Endothelial cell of umbilical vein (primary cell): ENCODE measurements around the gene NFATC3. TPM values are rescaled to one million over a fixed set of nuclear protein-coding genes. Genes with fewer than 3 reads are reported as not detected.

Source experiments
- BruUV-seq: library from RNA; stranded (reverse); fragments of 400-500 nt; replicated peaks from 2 replicates; lab custom pipeline; 2021; lab: Mats Ljungman, UMichigan
- CTCF ChIA-PET: fragments of 300-600, 350-600 bp; sonication (Branson Sonifier 250); formaldehyde crosslinking; loops from one replicate; lab custom pipeline; 2021; ENCODE audit warnings: antibody characterized with exemption, inconsistent platforms; lab: Charles Lee
- POLR2A ChIA-PET: fragments of 300-600, 350-600 bp; sonication (Branson Sonifier 250); formaldehyde crosslinking; loops from one replicate; lab custom pipeline; 2021; ENCODE audit warnings: antibody characterized with exemption, inconsistent platforms; lab: Charles Lee
- DNase-seq: peaks from one replicate; pipeline ENCODE4 v3.0.0-alpha.2; 2011; ENCODE audit warnings: low read depth, low spot score
- FAIRE-seq: peaks from 2 replicates; lab custom pipeline; 2011; peaks lifted over from hg19 to GRCh38; lab: Jason Lieb, UNC
- H2AFZ ChIP-seq: 2 replicates; pipeline ENCODE4 v1.6.0; 2012; ENCODE audit warnings: low read depth, low read length, control low read depth, inconsistent platforms
- H3K27ac ChIP-seq: 2 replicates; pipeline ENCODE4 v1.5.1; 2011; ENCODE audit warnings: low read depth, mild to moderate bottlenecking, control low read depth, low read length, moderate library complexity; ENCODE audit not compliant: insufficient read depth
- H3K27me3 ChIP-seq, 2 experiments: 2 replicates each; pipeline versions ENCODE4 v1.6.0 to v1.6.1; 2011; ENCODE audit warnings: low read length in 2 of 2, mixed read lengths in 1 of 2; ENCODE audit not compliant: control insufficient read depth in 2 of 2, insufficient read depth in 2 of 2
- H3K36me3 ChIP-seq, 2 experiments: 2 replicates in 1 of 2; 3 replicates in 1 of 2; pipeline ENCODE4 v1.5.1; 2011; ENCODE audit warnings: low read length in 2 of 2, mild to moderate bottlenecking in 1 of 2, moderate library complexity in 1 of 2; ENCODE audit not compliant: control insufficient read depth in 2 of 2, insufficient read depth in 2 of 2; ENCODE audit errors: extremely low read depth in 1 of 2
- H3K4me1 ChIP-seq: 3 replicates; pipeline ENCODE4 v1.5.1; 2011; ENCODE audit warnings: mild to moderate bottlenecking, low read length; ENCODE audit not compliant: control insufficient read depth, insufficient read depth; ENCODE audit errors: extremely low read depth
- H3K4me2 ChIP-seq: 2 replicates; pipeline ENCODE4 v1.6.1; 2011; ENCODE audit warnings: low read length, control low read depth, mixed read lengths; ENCODE audit not compliant: insufficient read depth
- H3K4me3 ChIP-seq, 3 experiments: fragments of 200-600 bp in 1 of 3; sonication (generic), shearing (Covaris generic) in 1 of 3; replicated peaks in 1 of 3; 2 replicates each; pipeline ENCODE4 v1.5.1; 2011 to 2016; ENCODE audit warnings: control low read depth in 3 of 3, low read length in 3 of 3, mild to moderate bottlenecking in 2 of 3, inconsistent platforms in 1 of 3, low read depth in 1 of 3, moderate library complexity in 1 of 3; ENCODE audit not compliant: insufficient read depth in 1 of 3
- H3K79me2 ChIP-seq: 2 replicates; pipeline ENCODE4 v1.6.0; 2012; ENCODE audit warnings: low read length, inconsistent platforms; ENCODE audit not compliant: control insufficient read depth, insufficient read depth
- H3K9ac ChIP-seq: replicated peaks from 2 replicates; pipeline ENCODE3; 2011; ENCODE audit warnings: low read length, control low read depth; ENCODE audit not compliant: insufficient read depth; ENCODE audit errors: extremely low read depth
- H3K9me1 ChIP-seq: replicated peaks from 3 replicates; pipeline ENCODE4 v1.6.0; 2011; ENCODE audit warnings: mild to moderate bottlenecking, low read length; ENCODE audit not compliant: control insufficient read depth, insufficient read depth; ENCODE audit errors: extremely low read depth
- H3K9me3 ChIP-seq: replicated peaks from 2 replicates; pipeline ENCODE4 v1.5.1; 2012; ENCODE audit warnings: low read length, inconsistent platforms; ENCODE audit not compliant: control insufficient read depth, insufficient read depth
- H4K20me1 ChIP-seq: replicated peaks from 2 replicates; pipeline ENCODE3; 2011; ENCODE audit warnings: mild to moderate bottlenecking, low read length; ENCODE audit not compliant: control insufficient read depth, insufficient read depth; ENCODE audit errors: extremely low read depth
- CTCF ChIP-seq, 2 donors: IDR thresholded peaks; 1 replicate in 1 of 2; 2 replicates in 1 of 2; pipeline ENCODE4 v1.5.1; 2011; ENCODE audit warnings: low read length in 2 of 2, mild to moderate bottlenecking in 2 of 2, moderate library complexity in 2 of 2, control low read depth in 1 of 2, inconsistent platforms in 1 of 2, low read depth in 1 of 2; ENCODE audit not compliant: insufficient read depth in 1 of 2; ENCODE audit errors: extremely low read depth in 1 of 2
- EZH2 ChIP-seq: IDR thresholded peaks from 2 replicates; pipeline ENCODE4 v1.6.1; 2012; ENCODE audit warnings: borderline replicate concordance, low read depth, mild to moderate bottlenecking, moderate library complexity, low read length, inconsistent platforms; ENCODE audit not compliant: severe bottlenecking
- FOS ChIP-seq: IDR thresholded peaks from 2 replicates; pipeline ENCODE4 v1.6.1; 2011; ENCODE audit warnings: mild to moderate bottlenecking, low read length, moderate library complexity, borderline replicate concordance; ENCODE audit not compliant: insufficient read depth
- GATA2 ChIP-seq: IDR thresholded peaks from 2 replicates; pipeline ENCODE4 v1.7.0; 2011; ENCODE audit warnings: low read depth, mild to moderate bottlenecking, moderate library complexity, mixed read lengths, low read length; ENCODE audit not compliant: insufficient read length, insufficient read depth
- JUN ChIP-seq: IDR thresholded peaks from 2 replicates; pipeline ENCODE4 v1.6.1; 2011; ENCODE audit warnings: borderline replicate concordance, low read depth; ENCODE audit not compliant: insufficient read length, insufficient read depth
- MAX ChIP-seq: IDR thresholded peaks from 2 replicates; pipeline ENCODE4 v1.6.1; 2011; ENCODE audit not compliant: insufficient read depth, insufficient read length
- MYC ChIP-seq: IDR thresholded peaks from one replicate; pipeline ENCODE4 v1.6.1; 2011; ENCODE audit warnings: mild to moderate bottlenecking, low read depth, low read length
- POLR2A ChIP-seq: IDR thresholded peaks from 2 replicates; pipeline ENCODE4 v1.6.1; 2012; ENCODE audit warnings: low read depth, mild to moderate bottlenecking, control low read depth, low read length
- POLR2AphosphoS5 ChIP-seq: IDR thresholded peaks from 2 replicates; pipeline ENCODE4 v1.6.1; 2012; ENCODE audit warnings: low read depth, mild to moderate bottlenecking, control low read depth, low read length, moderate library complexity; ENCODE audit not compliant: insufficient read depth
- dilution Hi-C: fragments of 300-500 bp; cut with MboI; formaldehyde crosslinking; loops from one replicate; pipeline ENCODE4 v1.15.0; 2019; ENCODE audit warnings: low sequenced_read_pairs; ENCODE audit not compliant: extremely low pct_ligation_motif_present
- intact Hi-C: fragments of 100-400 bp; cut with micrococcal nuclease; formaldehyde crosslinking; loops from one replicate; pipeline ENCODE4 v1.10.0; 2022
- polyA plus RNA-seq, 4 experiments: library from polyadenylated mRNA; depleted of rRNA in 3 of 4; stranded (reverse) in 3 of 4; unstranded in 1 of 4; fragments of >200 nt; gene quantifications; 2 replicates each; pipeline versions ENCODE4 v1.2.1 to v1.2.3, GENCODE V29; 2011 to 2012; ENCODE audit warnings: missing spikeins in 1 of 4
- total RNA-seq: library from RNA; stranded (reverse); gene quantifications from 2 replicates; pipeline ENCODE4 v1.2.3, GENCODE V29; 2021

Gene NFATC3
- total and polyA plus RNA-seq, 2 donors (not counting 3 experiments of a cell fraction or from before 2014, with no cell fraction given) = 15.6 to 33.1 TPM

GRCh38 chr16:68041783-68042182, 43.4 kb upstream of the NFATC3 start:
- Histone ChIP-seq H3K79me2 (no peaks in the 10 kb centered on the region), H3K27me3 (no peaks in the 10 kb centered on the region), H3K36me3 (peaks cover 0 to 3% of the 10 kb centered on the region in 2 experiments), H3K4me3 (no peak overlapping the region), H3K9me3 (no peaks in the 10 kb centered on the region), H2AFZ (no peak overlapping the region), H3K27ac (no peak overlapping the region), H3K4me2 (no peak overlapping the region), H3K9ac (no peak overlapping the region), H3K9me1 (no peaks in the 10 kb centered on the region), H3K4me1 (no peaks in the 10 kb centered on the region), H4K20me1 (no peaks in the 10 kb centered on the region)
- dilution Hi-C loops (no loop called here), intact Hi-C loops (loop anchor here (2.0 kb wide), 3 partner anchors 105 to 187 kb away; partner anchors contain the start of gene PSMB10)
- TF ChIP-seq JUN = no peak
- TF ChIP-seq FOS = no peak
- TF ChIP-seq CTCF (IDR thresholded peaks at IDR 0.05; ENCODE audit: extremely low read depth in 1 of 2, insufficient read depth in 1 of 2, low read depth in 1 of 2, low read length in 2 of 2) = no peak
- no peak for TF ChIP-seq MAX
- TF ChIP-seq POLR2A = no peak
- TF ChIP-seq EZH2 = no peak
- TF ChIP-seq POLR2AphosphoS5 = no peak
- TF ChIP-seq MYC = no peak
- TF ChIP-seq GATA2 = no peak
- ChIA-PET POLR2A (no interaction called here), CTCF (interaction anchor here (1.3 to 3.4 kb wide), 7 partner anchors 10 to 175 kb away, joined by 6 to 47 read pairs (median 13); partner anchors contain the start of gene NRN1L)
- DNase-seq (no peak), FAIRE-seq (no peak)
- BruUV-seq = no TSS peak
